Fibroblast of skin of scalp (primary cell): ENCODE measurements around the gene NEUROG2. TPM values are rescaled to one million over a fixed set of nuclear protein-coding genes. Genes with fewer than 3 reads are reported as not detected.
"Not testable (repeated sequence)": the region's sequence is repeated elsewhere in the genome, so short reads cannot be mapped to it uniquely, and the experiment has no call there.

Source experiments
- DNase-seq: peaks from one replicate; pipeline ENCODE4 v3.0.0-alpha.2; 2013
- polyA plus RNA-seq, 2 experiments: library from polyadenylated mRNA; unstranded; fragments of 120-200 nt; gene quantifications; one replicate each; pipeline ENCODE4 v1.2.1, GENCODE V29; 2013; ENCODE audit not compliant: insufficient read length in 2 of 2

Gene NEUROG2
- not detected for polyA plus RNA-seq (2013, experiment 1 of 2; ENCODE audit: insufficient read length)
- polyA plus RNA-seq (2013, experiment 2 of 2; ENCODE audit: insufficient read length) = not detected

DNA sequence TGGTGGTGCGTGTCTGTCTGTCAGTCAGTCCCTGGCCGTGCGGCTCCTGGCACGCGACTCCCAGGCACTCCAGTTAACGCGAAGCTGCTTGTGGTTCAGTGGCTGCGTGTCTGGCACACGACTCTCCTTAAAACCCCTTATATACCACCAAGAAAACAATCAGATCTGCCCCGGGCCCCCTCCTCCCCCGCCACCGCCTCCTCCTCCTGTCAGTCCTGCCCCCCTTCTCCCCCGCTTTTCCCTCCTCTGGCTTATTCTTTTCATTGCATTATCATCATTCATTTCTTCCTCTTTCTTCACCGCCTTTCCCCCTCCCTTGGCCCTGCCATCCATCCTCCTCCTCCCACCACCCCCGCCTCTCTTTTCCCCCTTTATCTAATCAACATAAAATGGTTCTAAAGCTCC, at the start of gene NEUROG2:
TSS of gene NEUROG2 (minus strand) at position 115 of the 405 bp plus-strand sequence. CDS start 705 bp downstream, outside the sequence.
- no peak for DNase-seq

DNA sequence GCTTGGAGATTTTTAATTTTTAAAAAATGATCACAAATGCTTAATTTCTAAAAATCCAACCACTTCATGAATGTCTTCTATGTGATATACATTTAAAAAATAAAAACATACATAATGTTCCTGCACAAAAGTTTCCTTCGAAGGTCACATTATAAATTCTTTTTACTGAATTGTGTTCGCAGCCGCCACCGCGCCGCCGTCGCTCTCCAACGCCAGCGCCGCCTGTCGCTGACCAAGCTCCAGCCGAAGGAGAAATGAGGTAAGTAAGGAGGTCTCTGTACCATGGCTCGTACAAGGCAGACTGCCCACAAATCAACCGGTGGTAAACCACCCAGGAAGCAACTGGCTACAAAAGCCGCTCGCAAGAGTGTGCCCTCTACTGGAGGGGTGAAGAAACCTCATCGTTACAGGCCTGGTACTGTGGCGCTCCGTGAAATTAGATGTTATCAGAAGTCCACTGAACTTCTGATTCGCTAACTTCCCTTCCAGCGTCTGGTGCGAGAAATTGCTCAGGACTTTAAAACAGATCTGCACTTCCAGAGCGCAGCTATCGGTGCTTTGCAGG, 48.8 kb upstream of the NEUROG2 start:
- no peak for DNase-seq

DNA sequence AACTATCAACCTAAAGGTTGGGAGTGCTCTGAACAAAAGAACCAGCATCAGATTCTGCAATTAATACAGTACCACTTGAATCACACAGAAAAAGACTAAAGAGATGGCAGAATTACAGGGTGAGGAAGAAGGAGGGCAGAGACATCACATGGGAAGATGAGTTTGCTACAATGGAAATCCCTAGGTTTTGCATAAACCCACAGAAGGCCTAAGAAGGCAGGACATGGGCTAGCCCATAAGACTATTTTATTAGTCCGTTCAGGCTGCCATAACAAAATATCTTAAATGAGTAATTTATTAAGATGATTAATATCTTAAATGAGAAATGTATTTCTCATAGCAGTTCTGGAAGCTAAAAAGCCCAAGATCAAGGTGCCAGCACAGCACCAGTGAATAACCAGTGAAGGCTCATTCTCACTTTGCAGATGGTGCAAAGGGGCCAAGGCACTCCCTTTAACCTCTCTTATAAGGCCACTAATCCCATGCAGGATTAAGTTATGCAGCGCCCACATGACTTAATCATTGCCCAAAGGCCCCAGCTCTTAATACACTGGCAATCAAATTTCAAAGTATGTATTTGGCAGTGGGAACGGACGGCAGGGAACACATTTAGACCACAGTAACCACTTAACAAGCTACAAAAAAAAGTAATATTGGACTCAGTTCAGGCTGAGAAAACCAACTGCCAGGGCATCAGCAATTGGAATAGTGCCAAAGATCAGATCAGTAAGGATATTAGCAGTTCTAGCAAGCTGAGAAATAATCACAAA, 47.6 kb upstream of the NEUROG2 start:
- no peak for DNase-seq

DNA sequence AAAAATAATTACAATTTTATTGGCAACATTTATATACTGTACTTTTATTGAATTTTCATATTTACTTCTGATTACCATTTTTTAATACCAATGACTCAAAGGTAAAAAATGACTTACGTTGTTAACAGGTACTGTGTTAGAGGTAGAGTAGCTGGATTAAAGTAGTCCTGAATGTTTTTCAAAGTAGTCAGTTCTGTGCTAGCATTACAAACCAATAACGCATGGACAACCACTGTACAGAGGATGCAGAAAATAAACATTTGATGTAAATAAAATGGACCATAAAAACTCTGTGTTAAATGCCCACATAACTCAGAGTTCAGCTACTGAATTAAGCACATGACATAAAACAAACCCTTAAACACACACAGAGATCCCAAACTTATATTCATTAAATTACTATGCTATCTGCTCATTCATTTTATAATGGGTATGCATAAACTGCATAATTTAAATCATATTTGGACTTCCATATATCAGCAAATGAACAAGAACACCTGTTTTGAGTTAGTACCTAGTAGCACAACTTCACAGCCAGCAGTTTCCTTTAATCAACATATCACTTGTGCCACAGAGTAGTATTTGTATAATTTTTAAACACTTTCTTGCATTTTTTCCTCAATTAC, 46.4 kb upstream of the NEUROG2 start:
- DNase-seq = no peak

DNA sequence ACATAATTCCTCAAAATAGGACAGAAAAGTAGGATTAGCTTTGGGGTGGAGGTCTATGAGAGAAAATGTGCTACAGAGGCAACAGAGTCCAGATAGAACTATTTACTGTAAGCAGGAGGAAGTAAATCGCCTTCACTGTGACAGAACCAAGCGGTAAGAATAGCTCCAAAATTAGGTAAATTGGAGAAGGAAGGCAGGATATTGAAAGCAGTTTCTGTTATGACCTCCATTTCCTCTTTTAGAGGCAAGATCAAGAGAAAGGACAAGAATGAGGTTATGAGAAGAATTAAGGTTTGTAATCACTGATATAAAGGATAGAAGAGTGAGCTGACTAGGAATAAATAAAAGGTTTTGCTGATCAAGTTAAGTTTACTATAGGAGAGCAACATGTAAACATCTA, 44.1 kb upstream of the NEUROG2 start:
- DNase-seq = no peak

DNA sequence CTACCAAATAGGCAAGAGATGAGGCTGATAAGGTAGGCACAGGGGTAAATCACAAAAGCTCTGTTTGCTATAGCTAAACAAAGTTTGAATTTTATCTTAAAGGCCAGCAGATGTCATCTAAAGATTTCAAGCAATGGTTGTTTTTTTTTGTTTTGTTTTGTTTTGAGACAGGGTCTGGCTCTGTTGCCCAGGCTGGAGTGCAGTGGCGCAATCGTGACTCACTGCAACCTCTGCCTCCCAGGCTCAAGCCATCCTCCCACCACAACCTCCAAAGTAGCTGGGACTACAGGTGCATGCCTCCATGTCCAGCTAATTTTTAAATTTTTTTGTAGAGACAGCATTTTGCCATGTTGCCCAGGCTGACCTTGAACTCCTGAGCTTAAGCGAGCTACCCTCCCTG, 43.1 kb upstream of the NEUROG2 start:
- no peak for DNase-seq

DNA sequence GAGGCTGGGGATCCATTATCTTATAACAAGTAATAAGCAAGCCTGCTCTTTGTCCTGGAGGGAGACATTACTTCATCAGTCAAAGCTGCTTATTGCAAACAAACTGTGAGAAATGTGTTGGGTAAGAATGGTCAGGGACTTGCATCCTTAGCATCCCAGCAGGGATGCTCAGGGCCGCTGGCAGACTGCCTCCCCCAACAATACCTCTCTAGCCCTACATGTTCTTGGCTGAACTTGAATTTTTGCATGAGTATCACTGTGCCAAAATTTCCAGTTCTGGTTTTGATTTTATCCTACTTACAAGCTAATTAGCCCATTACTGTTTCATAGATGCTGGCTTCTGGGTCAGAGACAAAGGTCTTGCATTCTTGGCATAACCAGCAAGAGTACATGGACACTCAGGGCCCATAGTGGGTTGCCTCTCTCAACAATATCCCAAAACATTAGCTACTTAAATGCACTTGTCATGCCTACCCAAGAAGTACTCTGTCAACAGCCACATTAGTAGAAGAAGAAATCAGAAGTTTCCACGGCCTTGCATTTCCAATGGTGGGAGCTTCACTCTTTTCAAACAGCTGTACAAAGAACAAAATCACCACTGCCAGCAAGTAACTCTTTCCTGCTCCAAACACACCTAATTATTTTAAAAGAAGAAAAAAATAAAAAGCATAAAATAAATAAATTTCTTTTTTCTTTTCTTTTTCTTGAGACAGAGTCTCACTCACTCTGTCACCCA, 41.9 kb upstream of the NEUROG2 start:
- no peak for DNase-seq

DNA sequence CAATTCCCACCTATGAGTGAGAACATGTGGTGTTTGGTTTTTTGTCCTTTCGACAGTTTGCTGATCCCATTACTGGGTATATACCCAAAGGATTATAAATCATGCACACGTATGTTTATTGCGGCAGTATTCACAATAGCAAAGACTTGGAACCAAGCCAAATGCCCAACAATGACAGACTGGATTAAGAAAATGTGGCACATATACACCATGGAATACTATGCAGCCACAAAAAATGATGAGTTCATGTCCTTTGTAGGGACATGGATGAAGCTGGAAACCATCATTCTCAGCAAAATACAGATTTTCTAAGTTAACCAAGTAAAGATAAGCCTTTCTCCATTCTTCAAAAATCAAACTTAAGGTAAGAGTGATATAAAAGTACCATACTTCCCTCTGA, 38.3 kb upstream of the NEUROG2 start:
- not testable (repeated sequence) for DNase-seq

DNA sequence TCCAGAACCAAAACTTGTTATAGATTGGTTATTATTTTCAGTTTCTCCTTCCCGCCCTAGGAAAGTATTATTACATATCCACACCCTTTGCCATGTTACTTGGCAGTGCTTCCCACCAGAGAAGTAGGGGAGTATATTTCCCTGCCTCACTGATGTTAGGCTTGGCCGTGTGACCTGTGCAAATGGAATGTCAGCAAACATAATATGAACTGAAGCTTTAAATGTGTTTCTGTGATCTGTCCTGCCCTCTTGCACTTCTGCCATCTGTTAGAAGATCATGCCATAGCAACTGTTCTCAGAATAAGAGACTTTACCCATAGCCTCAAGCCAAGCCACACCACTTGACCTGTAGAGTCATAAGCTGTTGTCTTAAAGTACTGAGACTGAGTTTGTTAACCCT, 36.7 kb upstream of the NEUROG2 start:
- peak; percentile 38 for DNase-seq

DNA sequence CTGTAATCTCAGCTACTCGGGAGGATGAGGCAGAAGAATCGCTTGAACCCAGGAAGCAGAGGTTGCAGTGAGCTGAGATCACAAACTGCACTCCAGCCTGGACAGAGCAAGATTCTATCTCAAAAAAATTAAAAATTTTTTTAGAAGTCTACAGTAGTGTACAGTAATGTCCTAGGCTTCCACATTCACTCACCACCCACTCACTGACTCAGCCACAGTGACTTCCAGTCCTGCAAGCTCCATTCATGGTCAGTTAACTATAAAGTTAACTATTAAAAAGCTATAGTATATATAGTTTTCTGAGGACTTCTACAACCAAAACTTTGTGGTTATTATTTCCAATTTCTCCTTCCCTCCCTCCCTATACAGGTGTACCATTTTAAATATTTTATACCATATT, 34.7 kb upstream of the NEUROG2 start:
- DNase-seq = peak; percentile 9

DNA sequence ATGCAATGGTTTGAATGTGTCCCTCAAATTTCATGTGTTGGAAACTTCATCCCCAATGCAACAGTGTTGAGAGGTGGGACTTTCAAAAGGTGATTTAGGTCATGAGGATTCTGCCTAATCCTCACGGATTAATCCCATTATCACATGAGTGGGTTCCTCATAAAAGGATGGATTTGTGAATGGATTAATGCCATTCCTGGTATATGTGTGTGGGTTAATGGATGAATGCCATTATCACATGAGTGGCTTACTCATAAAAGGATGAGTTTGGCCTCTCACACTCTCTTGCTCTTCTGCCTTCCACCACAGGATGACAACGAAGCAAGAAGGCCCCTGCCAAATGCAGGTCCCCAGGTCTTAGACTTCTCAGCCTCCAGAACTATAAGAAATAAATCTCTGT, 30.5 kb upstream of the NEUROG2 start:
- no peak for DNase-seq

DNA sequence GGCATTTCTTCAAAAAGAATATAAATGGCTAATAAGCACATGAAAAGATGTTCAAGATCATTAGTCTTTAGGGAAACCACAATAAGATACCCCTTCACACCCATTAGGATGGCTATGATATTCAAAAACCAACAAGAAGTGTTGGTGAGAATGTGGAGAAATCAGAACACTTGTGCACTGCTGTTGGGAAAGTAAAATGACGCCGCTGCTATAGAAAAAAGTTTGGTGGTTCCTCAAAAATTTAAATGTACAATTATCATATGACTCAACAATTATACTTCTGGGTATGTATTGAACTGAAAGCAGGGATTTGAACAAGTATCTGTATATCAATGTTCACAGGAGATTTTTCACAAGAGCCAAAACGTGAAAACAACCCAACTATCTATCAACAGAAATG, 29.4 kb upstream of the NEUROG2 start:
- no peak for DNase-seq

DNA sequence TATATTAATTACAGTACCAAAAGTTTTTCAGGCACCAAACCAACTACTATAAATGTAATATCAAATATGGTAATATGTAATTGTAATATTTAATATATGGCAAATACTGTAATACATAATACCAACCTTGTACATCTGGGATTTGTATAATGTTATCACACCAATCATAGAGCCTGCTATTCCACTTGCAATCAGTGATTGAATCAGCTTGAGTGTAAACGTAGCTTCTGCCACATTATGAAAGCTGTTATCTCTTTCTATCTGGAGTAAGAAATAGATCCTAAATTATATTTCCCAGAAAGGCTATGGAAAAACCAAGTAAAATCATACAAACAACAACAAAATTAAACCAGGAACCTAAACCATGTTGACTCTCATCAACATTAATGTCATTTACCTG, 24.7 kb upstream of the NEUROG2 start:
- no peak for DNase-seq

DNA sequence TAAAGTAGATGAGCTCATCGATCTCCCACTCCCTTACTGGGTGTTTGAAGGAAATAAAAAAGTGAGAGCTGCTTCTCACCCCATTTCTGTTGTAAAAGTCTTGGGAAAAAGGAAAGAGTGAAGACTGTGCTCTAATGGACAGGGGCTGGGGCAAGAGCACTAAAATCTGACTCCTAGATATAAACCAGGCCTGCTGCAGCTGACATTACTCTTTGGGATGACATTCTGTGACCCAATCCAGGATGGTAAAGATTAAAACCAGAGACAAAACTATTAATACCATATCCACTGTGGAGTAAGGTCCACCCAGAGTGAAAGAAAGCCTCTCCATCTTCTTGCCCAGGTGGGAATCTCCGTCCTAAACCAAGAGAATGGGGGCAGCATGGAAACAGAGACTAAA, 20.1 kb upstream of the NEUROG2 start:
- DNase-seq = no peak

DNA sequence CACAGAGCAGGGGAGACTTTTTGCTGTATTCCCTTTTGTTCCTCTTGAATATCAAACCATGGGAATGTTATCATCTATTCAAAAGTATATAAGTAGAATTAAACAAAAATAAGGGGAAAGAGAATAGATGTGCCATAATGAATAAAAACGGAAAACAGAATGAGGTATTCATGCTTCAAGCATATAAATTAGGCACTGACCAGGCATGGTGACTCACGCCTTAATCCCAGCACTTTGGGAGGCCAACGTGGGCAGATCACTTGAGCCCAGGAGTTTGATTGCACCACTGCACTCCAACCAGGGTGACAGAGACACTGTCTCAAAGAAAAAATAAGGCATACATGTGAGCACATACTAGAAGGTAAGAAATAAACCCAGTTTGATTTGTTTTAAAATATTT, 16.3 kb upstream of the NEUROG2 start:
- DNase-seq = no peak

DNA sequence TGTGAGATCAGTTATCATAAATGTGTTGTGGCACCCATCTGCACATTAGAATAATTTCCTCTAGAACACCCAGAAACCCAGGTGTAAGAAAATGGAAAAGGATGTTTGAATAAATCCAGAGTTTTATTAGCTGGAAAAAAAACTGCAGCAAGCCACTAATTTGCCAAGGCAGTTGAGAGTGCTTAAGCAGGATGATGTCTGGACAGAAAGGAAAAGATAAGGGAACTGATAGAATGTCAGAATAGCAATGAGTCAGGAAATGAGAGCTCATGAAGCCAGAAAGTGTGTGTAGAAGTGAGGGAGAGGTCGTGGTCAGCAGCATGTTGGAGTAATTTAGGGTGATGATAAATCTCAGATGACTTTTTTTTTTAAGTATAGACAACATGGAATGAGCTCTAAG, 15.2 kb upstream of the NEUROG2 start:
- DNase-seq = no peak

DNA sequence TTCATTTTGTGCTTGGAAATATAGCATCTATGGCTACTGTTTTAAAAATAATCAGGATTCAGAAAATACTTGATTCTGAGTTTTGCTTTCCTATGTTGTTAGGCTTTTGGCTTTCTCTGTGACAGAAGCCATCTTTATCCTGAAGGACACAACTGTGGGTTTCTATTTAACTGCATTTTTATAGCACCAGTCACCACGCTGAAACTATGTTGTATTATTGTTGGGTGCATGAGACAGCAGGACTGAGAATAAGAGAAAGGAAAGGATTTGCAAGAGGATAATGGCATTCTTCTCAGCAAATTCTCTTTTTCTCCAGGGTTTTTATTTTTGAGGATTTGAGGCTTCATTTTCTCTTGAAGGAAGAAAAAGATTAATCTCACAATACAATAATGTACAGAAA, 10.1 kb upstream of the NEUROG2 start:
- DNase-seq = peak; percentile 58

DNA sequence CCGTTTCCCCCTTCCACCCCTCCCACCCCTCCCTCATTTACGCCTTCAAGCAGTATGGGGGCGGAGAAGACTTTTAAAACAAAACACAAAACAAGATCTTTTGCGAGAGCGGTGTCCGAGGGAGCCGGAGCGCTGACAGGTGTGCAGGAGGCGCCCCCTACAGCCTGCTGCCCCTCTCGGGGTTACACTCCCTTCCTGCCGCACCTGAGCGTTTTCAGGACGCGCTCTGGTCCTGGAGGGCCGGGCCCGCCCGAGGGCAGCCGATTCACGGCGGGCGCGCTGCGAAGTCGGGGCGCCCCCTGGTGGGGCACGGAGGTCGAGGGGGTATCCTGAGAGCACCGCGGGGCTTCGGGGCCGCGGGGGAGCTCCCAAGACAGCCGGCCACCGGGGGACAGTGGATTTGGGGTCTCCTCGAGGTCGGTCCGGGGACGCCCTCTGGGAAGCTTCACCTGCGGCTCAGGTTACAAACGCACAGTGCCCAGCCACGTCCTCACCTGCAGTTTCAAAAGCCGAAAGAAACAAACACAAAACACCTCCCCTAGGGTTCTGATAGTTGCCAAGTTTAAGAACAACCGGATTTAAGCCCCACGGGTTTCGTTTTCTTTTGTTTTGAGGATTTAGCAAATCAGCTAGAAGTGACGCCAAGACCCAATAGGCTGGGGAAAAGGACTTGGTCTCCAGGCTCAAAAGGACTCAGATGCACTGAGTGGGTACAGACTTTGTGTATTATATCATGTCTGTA, 8.0 kb upstream of the NEUROG2 start:
- peak; percentile 36 for DNase-seq

DNA sequence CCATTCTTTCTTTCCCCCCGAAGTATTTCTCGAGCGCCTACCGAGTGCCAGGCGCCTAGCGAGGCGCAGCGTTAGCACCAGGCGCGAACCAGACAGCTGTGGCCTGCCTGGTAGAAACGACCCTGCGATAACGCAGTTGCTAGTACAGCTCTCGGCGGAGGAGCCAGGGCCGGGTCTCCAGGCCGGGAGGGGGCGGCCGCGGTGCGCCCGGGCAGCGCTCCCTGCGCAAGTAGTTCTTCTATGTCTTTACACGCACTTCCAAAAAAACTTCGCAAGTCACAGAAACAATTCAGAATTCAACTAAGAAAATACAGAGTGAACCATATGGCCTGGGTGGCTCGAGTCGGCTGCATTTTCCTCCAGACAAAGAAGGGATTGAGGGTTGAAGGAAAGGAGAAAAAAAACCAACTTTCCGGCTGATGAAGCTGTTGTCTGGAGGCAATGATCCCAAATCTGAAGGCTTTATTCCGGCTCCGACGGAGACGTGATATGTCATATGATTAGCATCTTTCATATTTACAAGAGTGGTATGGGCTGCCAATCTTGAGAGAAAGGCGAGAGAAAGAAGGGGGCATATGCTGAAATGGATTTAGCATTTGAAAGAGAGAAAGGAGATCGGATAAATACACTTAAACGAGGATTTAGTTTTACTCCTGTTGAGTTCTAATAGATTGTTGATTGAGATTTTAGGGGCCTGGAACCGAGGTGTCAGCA, 7.2 kb upstream of the NEUROG2 start:
- DNase-seq = peak; percentile 38

DNA sequence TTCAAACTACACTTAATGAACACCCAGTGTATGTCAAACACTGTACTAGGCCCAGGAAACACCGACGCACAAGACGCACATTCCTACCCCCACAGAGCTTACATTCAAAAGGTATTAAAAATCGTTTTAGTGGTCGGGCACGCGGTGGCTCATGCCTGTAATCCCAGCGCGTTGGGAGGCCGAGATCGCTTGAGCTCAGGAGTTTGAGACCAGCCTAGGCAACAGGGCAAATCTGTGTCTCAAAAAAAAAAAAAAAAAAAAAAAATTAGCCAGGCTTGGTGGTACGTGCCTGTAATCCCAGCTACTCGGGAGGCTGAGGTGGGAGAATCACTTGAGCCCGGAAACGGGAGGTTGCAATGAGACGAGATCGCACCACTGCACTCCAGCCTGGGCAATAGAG, 6.5 kb upstream of the NEUROG2 start:
- DNase-seq = not testable (repeated sequence)

DNA sequence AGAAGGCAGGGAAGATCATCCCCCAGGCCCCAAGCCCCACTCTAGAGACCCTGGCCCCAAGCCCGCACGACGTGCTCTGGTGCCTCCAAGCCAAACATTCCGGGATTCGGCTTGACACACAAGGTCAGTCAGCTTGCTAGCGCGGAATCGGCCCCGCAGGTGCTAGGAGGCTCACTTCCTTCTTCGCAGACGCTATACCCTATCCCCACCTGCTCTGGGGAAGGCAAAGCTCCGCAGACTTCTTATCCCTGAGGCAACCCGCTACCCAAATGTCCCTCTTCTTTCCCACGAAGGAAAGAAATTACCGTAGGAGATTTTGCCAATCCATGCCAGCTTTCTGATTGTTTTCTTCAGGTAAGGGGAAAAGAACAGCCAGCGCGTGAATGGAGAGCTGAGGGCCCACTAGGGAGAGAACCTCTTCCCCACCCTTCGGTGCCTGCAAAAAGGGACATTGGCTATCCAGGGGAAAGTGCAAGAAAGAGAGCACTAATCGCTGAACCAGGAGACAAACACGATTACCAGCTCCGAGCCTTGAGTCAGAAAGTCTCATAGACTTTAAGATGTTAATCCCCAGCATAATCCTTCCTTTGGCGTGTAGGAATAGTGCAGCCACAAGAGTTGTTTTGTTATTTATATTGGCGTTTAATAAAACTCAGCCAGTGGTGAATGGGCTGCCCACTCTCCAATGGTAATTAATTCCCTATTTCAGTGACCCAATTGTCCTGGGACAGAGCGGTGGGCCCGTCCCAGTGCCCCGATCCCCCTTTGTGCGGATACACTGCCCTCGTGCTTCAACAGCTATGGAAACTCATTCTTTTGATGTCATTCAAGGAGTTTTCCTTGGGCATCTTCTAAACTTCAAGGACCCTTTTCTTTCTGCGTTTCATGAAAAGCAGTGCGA, 5.4 kb upstream of the NEUROG2 start:
- DNase-seq = no peak
